Measurements from ENCODE around the gene TMEM184B. TPM values are rescaled to one million over a fixed set of nuclear protein-coding genes. Genes with fewer than 3 reads are reported as not detected.
A peak's percentile ranks its signal among the peaks of the same experiment; 100 is the strongest.

TMEM184B gene
- total and polyA plus RNA-seq, 4 donors, result 7.5 to 12.6 (median 9.9) TPM

- H3K36me3 ChIP-seq (ENCODE audit: control insufficient read depth in 4 of 4, insufficient read depth in 3 of 4, low read depth in 1 of 4, low read length in 3 of 4), result no peaks in the 10 kb centered on the region
- peak overlapping the region; percentile 36 to 55 for H3K27ac ChIP-seq (ENCODE audit: low read depth in 1 of 2, low read length in 2 of 2)
- no peaks in the 10 kb centered on the region for H3K9me3 ChIP-seq (ENCODE audit: control insufficient read depth in 4 of 4, low read length in 3 of 4)
- H3K9ac ChIP-seq (ENCODE audit: low read depth in 1 of 2, low read length in 2 of 2), result no peak overlapping the region
- H3K4me3 ChIP-seq (ENCODE audit: low read depth in 1 of 3, low read length in 3 of 3), result no peak overlapping the region
- 77% methylated on average over 15 of the region's 15 CpGs for WGBS
- peaks cover 0 to 19% (median 4%) of the 10 kb centered on the region in 4 donors for H3K4me1 ChIP-seq (ENCODE audit: control insufficient read depth in 4 of 4, insufficient read depth in 4 of 4, low read length in 3 of 4)
- TF ChIP-seq EGR1 (IDR thresholded peaks at IDR 0.05; ENCODE audit: low read depth in 2 of 2) (no peak), REST (IDR thresholded peaks at IDR 0.05) (no peak), GABPA (IDR thresholded peaks at IDR 0.05 in 1 of 2, conservative IDR thresholded peaks at IDR 0.05 in 1 of 2) (no peak), TAF1 (conservative IDR thresholded peaks at IDR 0.05) (no peak), ATF3 (IDR thresholded peaks at IDR 0.05) (no peak), HNF4A (conservative IDR thresholded peaks at IDR 0.05) (no peak), MAX (IDR thresholded peaks at IDR 0.05) (no peak), RAD21 (IDR thresholded peaks at IDR 0.05) (no peak), SP1 (IDR thresholded peaks at IDR 0.05) (no peak), YY1 (IDR thresholded peaks at IDR 0.05) (no peak), CTCF (IDR thresholded peaks at IDR 0.05; ENCODE audit: low read depth, low read length, missing input control) (no peak), NR2F2 (IDR thresholded peaks at IDR 0.05) (no peak), RXRA (IDR thresholded peaks at IDR 0.05) (no peak), ZBTB33 (IDR thresholded peaks at IDR 0.05) (no peak), JUND (IDR thresholded peaks at IDR 0.05) (no peak), FOXA2 (IDR thresholded peaks at IDR 0.05) (no peak)
- no peaks in the 10 kb centered on the region for H3K27me3 ChIP-seq (ENCODE audit: control insufficient read depth in 4 of 4, insufficient read depth in 4 of 4, low read length in 3 of 4)
- DNase-seq (ENCODE audit: low spot score), result no peak
These were observed 11.8 kb downstream of the TMEM184B start for GRCh38 chr22:38260761-38261681.

Measured in liver (tissue), 9 donors.